Measurements from ENCODE around the gene CIP2A. TPM values are rescaled to one million over a fixed set of nuclear protein-coding genes. Genes with fewer than 3 reads are reported as not detected.

Gene CIP2A
- total and polyA plus RNA-seq, 2 of the 8 experiments (the other 6 are each of a cell fraction or from before 2014, with no cell fraction given), result 11.9 to 38.0 TPM

GRCh38 chr3:108509263-108509662 lies 80.0 kb downstream of the CIP2A start:
- no peak overlapping the region for H2BK12ac ChIP-seq (ENCODE audit: low read depth, low read length)
- no peaks in the 10 kb centered on the region for H3K36me3 ChIP-seq (ENCODE audit: control insufficient read depth in 2 of 4, insufficient read depth in 4 of 4, low read length in 3 of 4)
- H2BK5ac ChIP-seq (ENCODE audit: low read depth, low read length), result no peak overlapping the region
- peaks cover 0 to 2% (median 0%) of the 10 kb centered on the region in 4 experiments; a peak in 1 of 7 replicates for H3K27me3 ChIP-seq (replicated peaks in 1 of 4; ENCODE audit: control insufficient read depth in 3 of 4, extremely low read depth in 1 of 4, insufficient read depth in 3 of 4, low read length in 3 of 4)
- no peak overlapping the region for H3K9ac ChIP-seq (replicated peaks in 1 of 4; ENCODE audit: extremely low read depth in 1 of 4, low read depth in 3 of 4, low read length in 3 of 4)
- H3K4me1 ChIP-seq (replicated peaks in 1 of 4; ENCODE audit: control insufficient read depth in 3 of 4, insufficient read depth in 4 of 4, low read length in 3 of 4), result no peaks in the 10 kb centered on the region
- H3K9me3 ChIP-seq (ENCODE audit: insufficient read depth in 2 of 2, low read depth in 1 of 2, low read length in 1 of 2), result no peaks in the 10 kb centered on the region
- no peak overlapping the region for H4K91ac ChIP-seq (replicated peaks; ENCODE audit: insufficient read length, low read length)
- POLR2A ChIA-PET (ENCODE audit: partially characterized antibody), result no interaction called here
- no peak for DNase-seq (ENCODE audit: low read depth in 1 of 2, low spot score in 2 of 2)
- FAIRE-seq, result no peak
- no peak overlapping the region for H3K4ac ChIP-seq (replicated peaks; ENCODE audit: insufficient read length, low read depth, low read length)
- no peak overlapping the region for H2AK5ac ChIP-seq (ENCODE audit: low read depth, low read length)
- H4K20me1 ChIP-seq (replicated peaks in 1 of 2; ENCODE audit: control insufficient read depth in 1 of 2, insufficient read depth in 2 of 2, low read length in 2 of 2), result no peaks in the 10 kb centered on the region
- no peak overlapping the region for H3K4me3 ChIP-seq (ENCODE audit: extremely low read depth in 1 of 4, insufficient read depth in 2 of 4, low read depth in 3 of 4, low read length in 4 of 4)
- H3K14ac ChIP-seq (ENCODE audit: insufficient read length), result no peak overlapping the region
- no peaks in the 10 kb centered on the region for H3K79me2 ChIP-seq (ENCODE audit: control insufficient read depth in 1 of 2, insufficient read depth in 2 of 2, low read length in 2 of 2)
- H3K23me2 ChIP-seq (ENCODE audit: low read depth, low read length), result no peaks in the 10 kb centered on the region
- no peak overlapping the region for H3K56ac ChIP-seq (replicated peaks; ENCODE audit: insufficient read length, low read depth, low read length)
- no peak overlapping the region for H2BK15ac ChIP-seq (ENCODE audit: low read length)
- no peak overlapping the region for H3K4me2 ChIP-seq (ENCODE audit: insufficient read depth in 1 of 2, low read depth in 2 of 2, low read length in 2 of 2)
- H4K5ac ChIP-seq (ENCODE audit: insufficient read length, low read depth, low read length), result no peak overlapping the region
- WGBS, 2 experiments (ENCODE audit: extremely low coverage in 1 of 2, insufficient coverage in 1 of 2, insufficient read length in 1 of 2, insufficient replicate concordance in 2 of 2, low coverage in 1 of 2, low lambda C conversion rate in 2 of 2, missing lambda C conversion rate in 1 of 2), result 89% methylated on average over 3 of the region's 3 CpGs; no CpG with 5 or more reads in 1 of the 2 experiments
- CTCF ChIA-PET (ENCODE audit: partially characterized antibody), result interaction anchor here (0.6 to 4.9 kb wide), 2 partner anchors 21 to 116 kb away, joined by 3 to 34 read pairs; no protein-coding TSS in a partner anchor
- no peak overlapping the region for H3K27ac ChIP-seq (ENCODE audit: low read depth, low read length)
- no peak overlapping the region for H2AFZ ChIP-seq (ENCODE audit: low read length)
- H3K18ac ChIP-seq (ENCODE audit: extremely low read depth, low read length), result no peak overlapping the region
- H2BK20ac ChIP-seq (ENCODE audit: low read length), result no peak overlapping the region
- TF ChIP-seq YY1 (IDR thresholded peaks at IDR 0.05; ENCODE audit: low read depth, low read length), result no peak
- no peak for TF ChIP-seq CBX5 (IDR thresholded peaks at IDR 0.05; ENCODE audit: low read depth, low read length)
- no peak for TF ChIP-seq MAX (IDR thresholded peaks at IDR 0.05)
- no peak overlapping the region for H3K23ac ChIP-seq (ENCODE audit: insufficient read length)
- no peak overlapping the region for H4K8ac ChIP-seq (ENCODE audit: extremely low read depth, insufficient read depth, low read length)
- H3K79me1 ChIP-seq (ENCODE audit: low read depth, low read length), result no peaks in the 10 kb centered on the region
- H2BK120ac ChIP-seq (replicated peaks; ENCODE audit: low read depth, low read length), result no peak overlapping the region
